WERI-Rb-1 (cell line): ENCODE data around the gene ANO6.

Experiments used
- DNase-seq: peaks from one replicate; pipeline ENCODE4 v3.0.0-alpha.2; 2020
- H3K27ac ChIP-seq: fragments of 250-450 bp; sonication (Bioruptor Pico); 2 replicates; pipeline ENCODE4 v1.5.1; 2020; ENCODE audit warnings: mild to moderate bottlenecking, moderate library complexity
- H3K27me3 ChIP-seq: fragments of 250-450 bp; sonication (Bioruptor Pico); 2 replicates; pipeline ENCODE4 v1.5.1; 2021; ENCODE audit warnings: mild to moderate bottlenecking, low read depth, moderate library complexity; ENCODE audit not compliant: insufficient read depth, severe bottlenecking
- H3K36me3 ChIP-seq: fragments of 250-450 bp; sonication (Bioruptor Pico); 2 replicates; pipeline ENCODE4 v1.5.1; 2020; ENCODE audit warnings: mild to moderate bottlenecking, moderate library complexity
- H3K4me3 ChIP-seq: 2 replicates; pipeline ENCODE4 v1.5.1; 2011; ENCODE audit warnings: low read depth, mild to moderate bottlenecking, control low read depth, low read length
- H3K9me3 ChIP-seq: fragments of 250-450 bp; sonication (Bioruptor Pico); 2 replicates; pipeline ENCODE4 v1.5.1; 2021; ENCODE audit warnings: mild to moderate bottlenecking, moderate library complexity; ENCODE audit not compliant: severe bottlenecking
- TF ChIP-seq, protein P1 (sequence below): IDR thresholded peaks from 2 replicates; pipeline ENCODE4 v1.5.1; 2011; ENCODE audit warnings: low read depth, mild to moderate bottlenecking, control low read depth, inconsistent platforms, low read length

ANO6 gene

DNA sequence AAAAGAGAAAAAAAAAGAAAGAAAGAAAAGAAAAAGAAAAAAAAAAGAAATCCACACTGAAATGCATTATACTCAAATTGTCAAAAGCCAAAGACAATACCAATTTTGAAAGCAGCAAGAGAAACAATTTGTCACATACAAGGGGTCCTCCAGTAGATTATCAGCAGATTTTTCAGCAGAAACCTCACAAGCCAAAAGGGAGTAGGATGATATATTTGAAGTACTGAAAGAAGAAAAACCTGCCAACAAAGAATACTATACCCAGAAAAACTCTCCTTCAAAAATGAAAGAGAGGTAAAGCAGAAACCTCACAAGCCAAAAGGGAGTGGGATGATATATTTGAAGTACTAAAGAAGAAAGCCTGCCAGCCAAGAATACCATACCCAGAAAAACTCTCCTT, 37.1 kb upstream of the ANO6 start:
- Histone ChIP-seq H3K36me3 (no peaks in the 10 kb centered on the region), H3K27me3 (no peaks in the 10 kb centered on the region), H3K27ac (no peak overlapping the region), H3K4me3 (no peak overlapping the region), H3K9me3 (peaks cover 3% of the 10 kb centered on the region)
- TF ChIP-seq, protein P1, sequence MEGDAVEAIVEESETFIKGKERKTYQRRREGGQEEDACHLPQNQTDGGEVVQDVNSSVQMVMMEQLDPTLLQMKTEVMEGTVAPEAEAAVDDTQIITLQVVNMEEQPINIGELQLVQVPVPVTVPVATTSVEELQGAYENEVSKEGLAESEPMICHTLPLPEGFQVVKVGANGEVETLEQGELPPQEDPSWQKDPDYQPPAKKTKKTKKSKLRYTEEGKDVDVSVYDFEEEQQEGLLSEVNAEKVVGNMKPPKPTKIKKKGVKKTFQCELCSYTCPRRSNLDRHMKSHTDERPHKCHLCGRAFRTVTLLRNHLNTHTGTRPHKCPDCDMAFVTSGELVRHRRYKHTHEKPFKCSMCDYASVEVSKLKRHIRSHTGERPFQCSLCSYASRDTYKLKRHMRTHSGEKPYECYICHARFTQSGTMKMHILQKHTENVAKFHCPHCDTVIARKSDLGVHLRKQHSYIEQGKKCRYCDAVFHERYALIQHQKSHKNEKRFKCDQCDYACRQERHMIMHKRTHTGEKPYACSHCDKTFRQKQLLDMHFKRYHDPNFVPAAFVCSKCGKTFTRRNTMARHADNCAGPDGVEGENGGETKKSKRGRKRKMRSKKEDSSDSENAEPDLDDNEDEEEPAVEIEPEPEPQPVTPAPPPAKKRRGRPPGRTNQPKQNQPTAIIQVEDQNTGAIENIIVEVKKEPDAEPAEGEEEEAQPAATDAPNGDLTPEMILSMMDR, result no peak
- no peak for DNase-seq

DNA sequence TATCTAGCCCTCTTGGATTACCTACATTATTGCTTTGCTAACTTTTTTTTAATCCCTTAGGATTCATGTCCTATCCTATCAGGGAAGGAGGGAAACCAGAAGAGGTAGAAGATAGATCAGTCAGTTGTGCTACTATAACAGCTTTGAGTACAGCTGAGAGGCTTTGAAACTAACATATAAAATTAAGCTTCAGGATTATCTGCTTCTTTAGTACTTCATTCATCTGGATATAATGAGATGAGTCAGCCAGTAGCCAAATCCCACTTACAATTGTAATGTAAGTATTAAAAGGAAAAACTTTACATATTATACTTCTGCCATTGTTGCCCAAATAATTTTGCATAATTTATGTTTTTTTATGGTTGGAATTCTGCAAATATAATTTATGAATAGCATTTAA, 33.4 kb upstream of the ANO6 start:
- TF ChIP-seq, protein P1, result no peak
- Histone ChIP-seq H3K27me3 (no peaks in the 10 kb centered on the region), H3K4me3 (no peak overlapping the region), H3K36me3 (no peaks in the 10 kb centered on the region), H3K27ac (no peak overlapping the region), H3K9me3 (peaks cover 2% of the 10 kb centered on the region)
- DNase-seq, result no peak

DNA sequence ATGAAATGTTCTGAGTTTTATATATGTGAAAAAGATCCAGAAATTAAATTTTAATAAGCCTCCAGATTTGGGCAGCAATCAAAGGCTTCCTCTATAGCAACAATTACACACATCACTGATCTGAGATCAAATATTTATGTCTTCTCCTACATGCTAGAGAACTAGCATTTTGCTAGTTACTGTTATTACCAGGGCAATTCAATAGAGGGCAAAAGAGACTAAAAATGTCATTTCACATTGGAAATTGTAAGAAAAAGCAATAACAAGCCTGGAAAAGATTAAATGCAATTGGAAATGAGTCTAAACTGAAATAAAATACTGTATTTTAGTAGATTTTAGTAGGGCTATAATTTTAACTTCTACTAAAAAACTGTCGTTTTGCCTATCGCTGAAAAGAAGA, 32.6 kb upstream of the ANO6 start:
- Histone ChIP-seq H3K4me3 (no peak overlapping the region), H3K36me3 (no peaks in the 10 kb centered on the region), H3K27ac (no peak overlapping the region), H3K27me3 (no peaks in the 10 kb centered on the region), H3K9me3 (no peaks in the 10 kb centered on the region)
- TF ChIP-seq, protein P1, result no peak
- DNase-seq, result no peak

DNA sequence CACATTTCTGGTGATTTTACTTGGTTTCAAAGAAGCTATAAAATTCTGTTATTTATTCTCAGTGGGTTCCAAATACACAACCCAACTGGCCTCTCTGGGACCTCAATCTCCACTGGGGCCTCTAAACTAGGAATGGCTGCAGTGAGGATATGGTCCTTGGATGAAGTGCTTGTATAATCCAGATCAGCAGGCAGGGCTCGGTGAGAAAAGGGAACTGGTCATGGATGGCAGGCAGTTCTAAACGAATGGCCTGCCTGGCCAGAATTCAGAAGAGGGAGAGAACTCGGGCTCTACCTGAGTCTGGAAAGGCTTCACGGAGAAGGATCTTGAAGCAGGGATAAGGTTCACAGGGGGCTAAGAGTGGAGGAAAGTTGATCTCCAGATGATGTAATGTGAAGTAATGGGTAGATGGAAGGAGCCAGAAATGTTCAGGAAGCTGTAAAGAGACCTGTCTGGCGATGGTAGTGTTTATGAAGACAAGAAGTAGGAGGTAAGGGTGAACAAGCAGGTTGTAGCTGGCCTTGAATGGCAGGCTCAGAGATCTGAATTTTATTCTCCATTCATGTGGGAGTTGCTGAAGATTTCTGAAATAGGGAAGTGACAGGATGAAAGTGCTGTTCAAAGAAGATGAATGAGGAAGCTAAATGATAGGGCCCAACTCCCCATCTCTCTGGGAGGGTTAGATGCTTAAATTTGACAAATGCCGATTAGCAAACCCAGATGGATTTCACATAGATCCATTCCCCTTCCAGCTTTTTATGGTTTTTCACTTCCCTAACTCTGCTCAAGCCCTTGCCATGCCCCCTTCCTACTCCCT, 31.5 kb upstream of the ANO6 start:
- no peak for DNase-seq
- H3K4me3 ChIP-seq, result no peak overlapping the region
- TF ChIP-seq, protein P1, result no peak

DNA sequence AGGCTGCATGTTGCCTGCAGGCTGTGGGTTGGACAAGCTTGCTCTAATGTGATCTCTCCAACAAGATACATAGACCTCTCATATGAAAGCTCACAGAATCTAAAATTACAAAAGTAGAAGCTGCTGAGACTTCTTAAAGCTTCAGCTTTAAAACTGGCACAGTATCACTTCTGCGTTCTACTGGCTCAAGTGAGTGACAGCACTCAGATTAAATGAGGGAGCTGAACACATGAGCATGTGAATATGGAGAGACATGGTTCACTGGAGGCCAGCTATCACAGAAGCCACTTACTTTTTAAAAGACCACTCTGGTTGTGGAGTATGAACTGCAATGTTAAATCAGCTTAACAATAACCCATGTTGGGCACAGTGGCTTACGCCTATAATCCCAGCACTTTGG, 29.1 kb upstream of the ANO6 start:
- no peak overlapping the region for H3K27ac ChIP-seq
- H3K4me3 ChIP-seq, result no peak overlapping the region
- no peaks in the 10 kb centered on the region for H3K9me3 ChIP-seq
- TF ChIP-seq, protein P1, result no peak
- H3K27me3 ChIP-seq, result no peaks in the 10 kb centered on the region
- no peaks in the 10 kb centered on the region for H3K36me3 ChIP-seq
- DNase-seq, result no peak

More for the DNA sequence above, 31.5 kb upstream of the ANO6 start:
- H3K27me3 ChIP-seq, result no peaks in the 10 kb centered on the region
- H3K36me3 ChIP-seq, result no peaks in the 10 kb centered on the region
- no peaks in the 10 kb centered on the region for H3K9me3 ChIP-seq
- no peak overlapping the region for H3K27ac ChIP-seq
